Thyroid gland (tissue), 4 donors: ENCODE measurements around the gene LAMTOR3. TPM values are rescaled to one million over a fixed set of nuclear protein-coding genes. Genes with fewer than 3 reads are reported as not detected.

ENCODE experiments used
- DNase-seq, 2 donors: peaks; one replicate each; pipeline ENCODE4 v3.0.0-alpha.2; 2019
- H3K27ac ChIP-seq, 3 donors: fragments of 200-600 bp; sonication (generic); 1 replicate in 2 of 3; 2 replicates in 1 of 3; pipeline ENCODE4 v1.5.1; 2016 to 2019; ENCODE audit warnings: mild to moderate bottlenecking in 1 of 3, moderate library complexity in 1 of 3
- H3K27me3 ChIP-seq: fragments of 200-600 bp; sonication (generic); one replicate; pipeline ENCODE4 v1.5.1; 2019
- H3K36me3 ChIP-seq, 2 donors: fragments of 200-600 bp; sonication (generic); one replicate each; pipeline ENCODE4 v1.5.1; 2016 to 2019
- H3K4me1 ChIP-seq, 2 donors: fragments of 200-600 bp; sonication (generic); one replicate each; pipeline ENCODE4 v1.5.1; 2017 to 2019
- H3K4me3 ChIP-seq, 3 donors: fragments of 200-600 bp; sonication (generic); replicated peaks in 1 of 3; 1 replicate in 2 of 3; 2 replicates in 1 of 3; pipeline ENCODE4 v1.5.1; 2016; ENCODE audit warnings: mild to moderate bottlenecking in 1 of 3
- H3K9me3 ChIP-seq: fragments of 200-600 bp; sonication (generic); one replicate; pipeline ENCODE4 v1.5.1; 2017
- CTCF ChIP-seq, 6 experiments: fragments of 200-600 bp in 3 of 6; fragments of 450-650 bp in 3 of 6; sonication (generic) in 3 of 6; IDR thresholded peaks; one replicate each; pipeline ENCODE4 v1.5.1; 2016 to 2019; ENCODE audit warnings: antibody characterized with exemption in 6 of 6, mild to moderate bottlenecking in 2 of 6, inconsistent platforms in 1 of 6, moderate library complexity in 1 of 6
- POLR2A ChIP-seq, 2 donors: fragments of 450-650 bp; IDR thresholded peaks; one replicate each; pipeline ENCODE4 v1.6.1; 2017; ENCODE audit warnings: antibody characterized with exemption in 2 of 2, mild to moderate bottlenecking in 2 of 2, moderate library complexity in 1 of 2
- WGBS, 2 donors: methylation state at CpG; one replicate each; pipeline ENCODE4 v1.1.5; 2017; 5-methylcytosine and 5-hydroxymethylcytosine counted together
- intact Hi-C: fragments of 100-400 bp; cut with DNase I; formaldehyde crosslinking; loops from one replicate; pipeline ENCODE4 v1.15.1; 2023
- total RNA-seq, 4 donors: library from RNA; depleted of rRNA; stranded (reverse); fragments of >200 nt; gene quantifications; one replicate each; pipeline ENCODE4 v1.2.3, GENCODE V29; 2016

LAMTOR3 gene, protein sequence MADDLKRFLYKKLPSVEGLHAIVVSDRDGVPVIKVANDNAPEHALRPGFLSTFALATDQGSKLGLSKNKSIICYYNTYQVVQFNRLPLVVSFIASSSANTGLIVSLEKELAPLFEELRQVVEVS
- total RNA-seq, result 100 to 1,000 TPM in 1 of 4 donors, 10 to 100 TPM in 3; 67.5 to 103 (median 86.1) TPM

DNA sequence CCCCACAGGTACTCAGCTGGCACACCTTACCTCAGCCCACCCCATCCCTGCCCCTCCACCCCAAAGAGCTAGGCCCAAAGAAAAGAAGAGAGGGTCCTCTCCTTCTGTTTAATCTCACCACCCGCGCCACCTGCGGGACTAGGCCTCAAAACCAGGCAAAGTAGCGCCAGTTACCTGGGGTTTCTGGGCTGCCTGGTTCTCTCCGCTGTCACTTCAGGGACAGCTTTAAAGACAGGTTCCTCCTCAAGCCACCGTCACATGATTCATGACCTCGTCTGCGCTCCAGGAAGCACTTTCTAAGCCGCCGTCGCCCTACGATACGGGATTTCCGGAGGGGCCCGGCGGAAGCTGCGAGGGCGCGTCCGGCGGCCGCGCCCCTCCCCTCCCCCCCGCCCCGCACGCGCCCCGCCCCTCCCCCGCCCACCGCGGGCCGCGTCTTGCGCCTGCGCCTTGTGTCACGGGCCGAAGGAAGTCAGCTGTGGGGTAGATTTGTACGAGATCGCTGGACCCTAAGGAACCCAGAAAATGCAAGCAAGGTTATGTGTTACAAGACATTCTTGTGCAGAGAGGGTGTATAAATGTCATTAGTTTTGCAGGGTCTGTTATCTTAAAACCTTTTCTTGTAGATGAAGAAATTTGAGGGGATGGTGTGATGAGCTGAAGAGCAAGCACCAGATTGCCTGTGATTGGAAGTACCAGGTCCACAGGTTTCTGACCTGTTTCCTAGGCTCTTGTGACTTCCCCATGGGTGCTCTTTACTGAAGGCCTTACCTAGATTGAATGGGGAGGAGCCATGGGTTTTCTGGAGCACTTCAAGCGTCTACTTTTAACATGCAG lies at the start of gene LAMTOR3:
Gene LAMTOR3, minus strand, starts transcription at position 267 of the 837 bp plus-strand sequence. CDS start 464 bp downstream, outside the sequence.
- Histone ChIP-seq H3K27ac (peak within 1 kb of the TSS; percentile 75 to 83 (median 80)), H3K4me1 (peaks cover 8 to 15% of the 10 kb centered on the region in 2 donors), H3K4me3 (peak within 1 kb of the TSS; percentile 83 to 99 (median 99)), H3K9me3 (no peaks in the 10 kb centered on the region), H3K36me3 (no peaks in the 10 kb centered on the region), H3K27me3 (no peaks in the 10 kb centered on the region)
- TF ChIP-seq POLR2A (IDR thresholded peaks at IDR 0.05) (peak in 1 of 2 donors; percentile 48), CTCF (IDR thresholded peaks at IDR 0.05) (no peak)
- DNase-seq, result peak; percentile 91
- 3 to 8% methylated on average over 10 to 28 of the region's 40 CpGs for WGBS, 2 donors
- intact Hi-C loops, result loop anchor here (5.0 kb wide), 2 partner anchors 53 to 332 kb away; partner anchors contain the start of genes DNAJB14 and TRMT10A

DNA sequence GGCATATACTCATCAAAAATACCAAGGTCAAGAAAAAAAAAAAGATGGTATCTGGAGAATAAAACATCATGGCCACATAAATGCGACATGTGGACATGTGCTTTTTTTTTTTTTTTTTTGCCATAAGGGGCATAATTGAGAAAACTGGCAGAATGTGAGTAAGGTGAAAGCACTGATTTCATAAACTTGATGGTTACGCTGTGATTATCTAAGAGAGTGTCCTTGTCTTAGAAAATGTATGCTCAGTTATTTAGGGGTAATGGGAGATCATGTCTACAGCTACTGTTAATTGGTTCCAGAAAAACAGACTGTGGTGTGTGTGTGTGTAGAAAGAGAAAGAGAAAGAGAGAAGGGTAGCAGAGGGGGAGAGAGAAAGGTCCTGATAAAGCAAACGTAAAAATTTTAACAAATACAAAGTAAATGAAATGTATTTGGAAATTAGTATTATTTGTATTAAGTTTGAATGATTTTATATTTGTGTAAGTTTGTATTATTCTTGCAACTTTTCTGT lies 44.1 kb upstream of the LAMTOR3 start:
- TF ChIP-seq CTCF (IDR thresholded peaks at IDR 0.05), result no peak
- TF ChIP-seq POLR2A (IDR thresholded peaks at IDR 0.05), result no peak

DNA sequence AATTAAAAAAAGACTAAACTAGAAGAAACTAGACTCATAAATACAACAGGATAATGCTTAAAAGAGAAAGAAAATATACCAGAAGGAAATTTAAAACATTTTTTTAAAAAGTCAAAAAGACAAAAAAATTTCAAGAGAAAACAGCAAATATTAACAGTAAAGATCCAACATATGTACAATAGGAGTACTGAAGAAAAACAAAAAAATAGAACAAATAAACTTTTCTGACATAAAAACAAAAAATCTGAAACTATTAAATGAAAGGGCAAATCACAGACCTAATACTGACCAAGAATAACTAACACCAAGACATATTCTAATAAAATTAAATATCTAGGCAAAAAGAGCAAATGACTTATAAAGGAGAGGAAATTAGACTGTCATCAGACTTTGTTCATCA lies 40.7 kb upstream of the LAMTOR3 start:
- no peak overlapping the region for H3K27ac ChIP-seq
- no peak for DNase-seq

More for the DNA sequence above, 44.1 kb upstream of the LAMTOR3 start:
- Histone ChIP-seq H3K4me3 (no peak overlapping the region), H3K27ac (no peak overlapping the region), H3K36me3 (no peaks in the 10 kb centered on the region), H3K4me1 (peaks cover 0 to 2% of the 10 kb centered on the region in 2 donors), H3K9me3 (no peaks in the 10 kb centered on the region), H3K27me3 (no peaks in the 10 kb centered on the region)
- WGBS, 2 donors, result 94 to 95% methylated on average over 3 of the region's 3 CpGs
- intact Hi-C loops, result no loop called here
- no peak for DNase-seq

DNA sequence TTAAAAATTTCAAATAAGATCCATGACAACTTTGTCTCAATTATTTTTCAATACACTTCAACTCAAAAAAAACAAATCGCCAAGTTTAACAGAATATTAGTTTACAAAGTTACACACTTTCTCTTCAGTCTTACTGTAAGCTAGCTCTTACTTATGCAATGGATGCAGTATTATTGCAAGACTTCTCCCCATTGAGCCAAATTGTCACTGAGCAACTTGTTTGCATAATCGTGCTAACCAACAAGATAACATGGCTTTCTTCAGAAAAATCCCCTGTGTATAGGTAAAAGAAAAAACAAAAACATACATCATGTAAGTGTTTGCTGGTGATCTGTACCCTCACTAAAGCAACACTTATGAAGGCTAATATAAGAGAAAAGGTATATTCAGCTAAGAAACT lies 33.3 kb upstream of the LAMTOR3 start:
- 64 to 95% methylated on average over 2 of the region's 2 CpGs for WGBS, 2 donors
- no peaks in the 10 kb centered on the region for H3K9me3 ChIP-seq
- peaks cover 0 to 3% of the 10 kb centered on the region in 2 donors for H3K36me3 ChIP-seq
- intact Hi-C loops, result no loop called here
- no peaks in the 10 kb centered on the region for H3K4me1 ChIP-seq
- no peaks in the 10 kb centered on the region for H3K27me3 ChIP-seq
- TF ChIP-seq POLR2A (IDR thresholded peaks at IDR 0.05), result no peak
- no peak for TF ChIP-seq CTCF (IDR thresholded peaks at IDR 0.05)
- H3K4me3 ChIP-seq, result no peak overlapping the region
- H3K27ac ChIP-seq, result no peak overlapping the region
- DNase-seq, result no peak

More for the DNA sequence above, 40.7 kb upstream of the LAMTOR3 start:
- TF ChIP-seq POLR2A (IDR thresholded peaks at IDR 0.05), result no peak
- TF ChIP-seq CTCF (IDR thresholded peaks at IDR 0.05), result no peak
- H3K9me3 ChIP-seq, result no peaks in the 10 kb centered on the region
- no peaks in the 10 kb centered on the region for H3K36me3 ChIP-seq
- intact Hi-C loops, result no loop called here
- no peak overlapping the region for H3K4me3 ChIP-seq
- no peaks in the 10 kb centered on the region for H3K27me3 ChIP-seq
- H3K4me1 ChIP-seq, result no peaks in the 10 kb centered on the region

DNA sequence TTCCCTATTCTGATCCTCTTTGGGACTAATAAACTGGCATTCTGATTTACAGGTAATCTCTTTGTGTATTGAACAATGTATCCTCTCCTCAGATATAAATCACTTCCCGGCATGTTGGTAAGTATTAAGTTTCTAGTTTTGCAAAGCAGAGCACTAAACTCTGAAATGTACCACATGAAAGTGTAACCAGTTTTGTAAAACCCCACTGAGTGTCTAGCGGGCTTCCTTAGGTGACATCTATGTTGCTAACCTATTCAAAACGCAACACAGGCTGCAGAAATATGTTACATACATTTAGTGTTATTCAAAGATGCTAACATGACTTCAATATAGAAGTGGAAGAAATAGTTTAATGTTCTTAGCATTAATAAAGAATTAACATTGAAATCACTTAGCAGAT lies 26.9 kb upstream of the LAMTOR3 start:
- 94 to 98% methylated on average over 3 of the region's 3 CpGs for WGBS, 2 donors
- no peak overlapping the region for H3K4me3 ChIP-seq
- H3K36me3 ChIP-seq, result peaks cover 3% of the 10 kb centered on the region in 2 donors
- H3K4me1 ChIP-seq, result no peaks in the 10 kb centered on the region
- intact Hi-C loops, result no loop called here
- DNase-seq, result no peak
- TF ChIP-seq CTCF (IDR thresholded peaks at IDR 0.05) (no peak), POLR2A (IDR thresholded peaks at IDR 0.05) (no peak)
- no peak overlapping the region for H3K27ac ChIP-seq
- H3K27me3 ChIP-seq, result no peaks in the 10 kb centered on the region
- H3K9me3 ChIP-seq, result no peaks in the 10 kb centered on the region
